Renal pelvis (tissue), 4 donors: Measurements from ENCODE around the gene SKI. TPM values are rescaled to one million over a fixed set of nuclear protein-coding genes. Genes with fewer than 3 reads are reported as not detected.

Experiments used
- DNase-seq: peaks from one replicate; pipeline ENCODE4 v3.0.0-alpha.2; 2013
- polyA plus RNA-seq, 3 donors: library from polyadenylated mRNA; unstranded; fragments of 120-200 nt; gene quantifications; one replicate each; pipeline ENCODE4 v1.2.1, GENCODE V29; 2013; ENCODE audit not compliant: insufficient read length in 3 of 3

SKI gene
- polyA plus RNA-seq, 3 donors = 57.2 to 59.0 (median 57.4) TPM

DNA sequence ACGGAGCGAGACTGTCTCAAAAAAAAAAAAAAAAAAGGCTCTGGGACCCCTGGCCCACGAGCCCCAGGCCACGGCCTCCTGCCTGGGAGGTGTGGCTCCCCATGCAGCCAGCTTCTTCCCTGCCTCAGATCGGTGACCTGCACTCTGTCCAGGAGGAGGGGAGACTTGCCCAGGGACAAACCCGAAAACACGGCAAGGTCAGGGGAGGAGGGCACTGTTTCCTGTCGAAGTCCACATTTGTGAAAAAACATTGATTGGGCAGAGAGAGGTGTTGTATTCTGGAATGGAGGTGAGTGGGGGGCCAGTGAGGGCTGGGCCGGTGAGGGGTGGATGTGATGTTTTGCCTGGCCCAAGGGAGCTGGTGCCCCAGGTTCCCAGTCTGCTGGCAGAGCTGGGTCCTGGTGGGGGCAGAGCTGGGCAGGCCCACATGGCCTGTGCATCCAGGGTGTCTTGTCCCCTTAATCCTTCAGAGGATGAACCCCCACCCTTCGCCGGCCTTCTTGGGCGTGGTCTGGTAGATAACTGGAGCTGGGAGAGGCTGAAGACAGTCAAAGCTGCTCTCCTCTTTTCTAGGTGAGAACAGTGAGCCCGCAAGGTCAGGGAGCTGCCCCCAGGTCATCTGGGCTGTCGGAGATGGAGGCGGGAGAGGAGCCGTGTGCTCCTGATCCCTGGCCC lies 21.2 kb upstream of the SKI start:
- no peak for DNase-seq

DNA sequence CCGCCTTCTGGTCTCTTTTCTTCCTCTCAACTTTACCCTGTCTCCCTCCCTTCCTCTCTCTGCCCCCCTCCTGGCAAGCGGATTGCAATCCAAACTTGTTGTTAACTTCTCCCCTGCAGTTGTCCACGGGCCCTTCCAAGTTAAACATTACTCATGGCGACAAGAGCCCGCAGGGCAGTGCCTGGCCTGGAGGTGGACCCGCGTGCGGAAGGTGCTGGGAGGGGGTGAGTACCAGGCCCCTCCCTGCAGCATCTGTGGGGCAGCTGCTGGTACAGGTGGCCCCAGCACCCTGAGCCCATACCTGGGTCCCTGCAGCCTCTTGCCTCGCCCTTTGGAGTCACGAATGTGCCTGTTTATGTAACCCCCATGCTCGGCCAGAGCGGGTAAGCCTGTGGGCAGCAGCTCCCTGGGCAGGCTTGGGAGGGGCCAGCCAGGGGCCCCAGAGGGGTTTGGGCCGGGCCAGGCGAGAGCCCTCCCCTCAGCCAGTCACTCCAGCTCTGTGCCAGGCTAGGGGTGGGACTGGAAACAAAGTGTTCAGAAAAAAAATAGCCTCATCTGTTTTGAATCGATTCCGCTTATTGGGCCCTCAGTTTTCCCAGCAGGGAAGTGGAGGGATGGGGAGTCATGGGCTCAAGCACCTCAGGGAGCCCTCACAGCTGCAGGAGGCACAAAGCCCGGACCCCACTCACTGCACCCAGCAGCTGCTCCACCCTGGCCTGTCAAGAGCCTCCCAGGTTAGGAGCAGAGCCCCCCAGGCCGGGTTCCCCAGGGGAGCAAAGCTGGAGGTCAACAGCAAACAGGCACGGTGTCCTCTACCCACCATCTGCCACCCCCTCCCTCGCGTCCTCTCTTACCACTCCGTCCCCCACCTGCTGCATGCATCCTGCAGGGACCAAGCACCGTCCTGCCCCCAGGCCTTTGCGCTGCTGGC lies 19.5 kb upstream of the SKI start:
- DNase-seq = no peak

DNA sequence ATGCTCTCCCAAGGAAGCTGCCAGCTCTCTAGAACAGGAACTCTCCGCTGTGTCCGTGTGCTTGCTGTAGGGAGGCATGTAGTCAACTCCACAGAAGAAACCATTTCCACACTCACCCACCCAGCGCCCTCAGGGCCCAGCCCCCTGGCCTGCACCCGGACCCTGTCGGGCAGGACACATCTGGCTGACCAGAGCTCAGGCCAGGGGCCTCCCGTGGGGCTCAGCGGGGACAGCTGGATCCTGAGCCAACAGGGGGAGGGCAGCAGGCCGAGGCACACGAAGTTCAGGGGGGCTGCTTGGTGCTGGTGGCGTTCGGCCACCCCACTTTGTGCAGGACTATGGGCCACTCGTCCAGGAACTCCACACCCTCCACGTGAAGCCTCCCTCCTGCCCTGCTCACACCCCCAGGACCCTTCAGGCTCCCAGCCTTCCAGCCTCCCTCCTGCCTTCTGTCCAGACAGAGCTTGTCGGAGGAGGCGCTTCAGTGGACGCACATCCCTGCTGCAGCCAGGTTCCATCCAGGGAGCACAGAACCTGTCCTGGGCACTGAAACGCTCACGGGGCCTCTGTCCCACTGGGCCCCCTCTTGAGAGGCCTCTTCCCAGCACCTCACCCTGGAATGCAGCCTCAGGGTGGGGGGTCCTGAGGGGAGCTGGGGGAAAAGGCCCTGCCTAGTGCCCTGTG lies 18.6 kb upstream of the SKI start:
- no peak for DNase-seq

DNA sequence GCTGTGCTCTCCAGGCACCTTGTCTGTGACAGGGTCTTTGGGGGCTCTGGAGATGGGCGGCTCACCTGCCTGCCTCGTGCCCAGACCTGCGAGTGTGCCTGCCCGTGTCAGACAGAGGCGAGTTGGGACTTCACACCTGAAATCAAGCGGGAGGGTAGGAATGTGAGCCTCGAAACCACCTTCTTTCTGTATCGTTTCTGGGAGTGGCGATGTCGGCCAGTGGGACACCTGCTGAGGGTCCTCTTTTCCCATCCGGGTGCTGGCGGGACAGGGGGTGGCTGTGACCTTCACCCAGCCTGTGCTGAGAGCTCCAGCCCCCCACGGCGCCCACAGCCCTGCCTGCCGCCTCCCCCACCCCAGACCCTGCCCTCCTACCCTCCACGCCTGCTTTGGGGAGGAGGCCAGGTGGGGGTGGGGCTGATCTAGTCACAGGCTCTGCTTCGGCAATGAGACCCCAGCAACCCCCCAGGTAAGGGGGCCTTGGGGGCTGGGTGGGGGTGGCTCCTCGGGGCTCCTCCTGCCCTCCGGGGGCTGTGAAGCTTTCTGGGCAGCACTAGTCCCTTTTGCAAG lies 17.9 kb upstream of the SKI start:
- no peak for DNase-seq

DNA sequence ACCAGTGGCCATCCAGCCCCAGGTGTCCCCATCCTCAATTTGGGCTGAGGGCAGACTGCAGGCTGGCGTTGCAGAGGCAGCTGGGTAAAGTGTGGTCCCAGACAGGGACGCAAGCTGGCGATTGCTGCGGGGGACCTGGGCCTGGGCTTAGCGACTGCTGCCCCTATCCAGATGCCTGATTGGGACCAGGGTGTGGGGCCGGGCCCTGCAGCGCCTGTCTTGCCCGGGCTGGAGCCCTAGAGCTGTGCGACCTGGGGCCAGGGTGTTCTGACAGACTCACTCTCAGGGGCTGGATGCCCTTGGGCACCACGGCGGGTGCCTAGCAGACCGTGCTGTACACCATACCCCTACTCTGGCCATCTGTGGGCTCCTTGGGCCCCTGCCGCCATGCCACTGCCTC lies 17.3 kb upstream of the SKI start:
- DNase-seq = no peak

DNA sequence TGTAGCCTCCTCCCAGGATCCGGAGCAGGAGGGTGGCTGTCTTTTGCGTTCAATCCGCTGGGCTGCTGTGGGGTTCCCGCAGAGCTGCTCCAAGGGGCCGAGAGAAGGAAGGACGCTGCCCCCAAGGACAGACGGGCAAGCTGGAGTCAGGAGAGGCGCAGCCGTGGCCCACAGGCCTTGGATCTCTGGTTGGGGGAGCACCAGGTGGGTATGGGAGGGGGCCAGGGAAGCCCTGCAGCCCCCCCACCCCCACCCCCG lies 15.9 kb upstream of the SKI start:
- DNase-seq = no peak

DNA sequence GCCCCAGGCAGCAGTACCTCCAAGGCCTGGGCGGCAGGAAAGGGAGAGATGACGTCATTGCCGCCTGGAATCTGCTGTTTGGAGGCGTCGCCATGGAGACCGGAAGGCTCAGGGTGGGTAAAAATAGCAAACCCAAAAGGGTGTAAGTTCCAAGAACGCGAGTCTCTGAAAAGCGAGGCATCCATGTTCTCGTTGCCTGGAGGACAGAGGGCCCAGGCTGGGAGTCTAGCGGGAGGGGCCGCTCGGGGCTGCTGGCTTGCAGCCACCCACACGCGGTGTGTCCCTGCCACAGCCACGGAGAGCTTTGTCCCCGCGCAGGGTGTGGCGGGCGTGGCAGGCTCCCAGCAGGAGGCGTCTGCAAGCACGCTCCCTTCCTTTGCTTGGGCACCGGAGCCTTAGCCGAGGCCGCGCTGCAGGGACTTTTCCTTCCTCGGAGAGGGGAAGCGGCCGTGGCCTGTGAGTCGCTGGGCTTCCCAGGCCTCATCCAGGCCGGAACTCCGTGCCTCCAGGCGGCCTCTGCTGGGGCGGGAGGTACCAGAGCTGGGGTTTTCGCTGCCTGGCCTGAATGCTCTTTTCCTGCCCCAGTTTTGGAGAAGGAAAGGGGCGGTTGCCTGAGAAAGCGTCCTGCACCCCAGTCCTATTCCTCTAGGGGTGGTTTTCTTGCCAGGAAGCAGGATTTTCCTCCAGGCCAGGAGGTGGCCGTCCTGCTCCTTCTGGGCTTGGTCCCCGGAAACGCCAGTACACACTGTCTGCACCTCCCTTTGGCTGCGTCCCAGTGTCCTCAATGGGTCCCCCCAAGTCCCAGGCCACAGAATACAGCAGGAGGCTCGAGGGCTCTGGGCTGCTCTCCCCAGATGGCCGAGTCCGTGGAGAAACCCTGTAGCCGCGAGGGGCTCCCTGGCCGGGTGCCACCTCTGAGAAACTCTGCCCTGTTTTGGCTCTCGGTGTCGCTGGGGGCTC lies 15.3 kb upstream of the SKI start:
- DNase-seq = peak; percentile 96

DNA sequence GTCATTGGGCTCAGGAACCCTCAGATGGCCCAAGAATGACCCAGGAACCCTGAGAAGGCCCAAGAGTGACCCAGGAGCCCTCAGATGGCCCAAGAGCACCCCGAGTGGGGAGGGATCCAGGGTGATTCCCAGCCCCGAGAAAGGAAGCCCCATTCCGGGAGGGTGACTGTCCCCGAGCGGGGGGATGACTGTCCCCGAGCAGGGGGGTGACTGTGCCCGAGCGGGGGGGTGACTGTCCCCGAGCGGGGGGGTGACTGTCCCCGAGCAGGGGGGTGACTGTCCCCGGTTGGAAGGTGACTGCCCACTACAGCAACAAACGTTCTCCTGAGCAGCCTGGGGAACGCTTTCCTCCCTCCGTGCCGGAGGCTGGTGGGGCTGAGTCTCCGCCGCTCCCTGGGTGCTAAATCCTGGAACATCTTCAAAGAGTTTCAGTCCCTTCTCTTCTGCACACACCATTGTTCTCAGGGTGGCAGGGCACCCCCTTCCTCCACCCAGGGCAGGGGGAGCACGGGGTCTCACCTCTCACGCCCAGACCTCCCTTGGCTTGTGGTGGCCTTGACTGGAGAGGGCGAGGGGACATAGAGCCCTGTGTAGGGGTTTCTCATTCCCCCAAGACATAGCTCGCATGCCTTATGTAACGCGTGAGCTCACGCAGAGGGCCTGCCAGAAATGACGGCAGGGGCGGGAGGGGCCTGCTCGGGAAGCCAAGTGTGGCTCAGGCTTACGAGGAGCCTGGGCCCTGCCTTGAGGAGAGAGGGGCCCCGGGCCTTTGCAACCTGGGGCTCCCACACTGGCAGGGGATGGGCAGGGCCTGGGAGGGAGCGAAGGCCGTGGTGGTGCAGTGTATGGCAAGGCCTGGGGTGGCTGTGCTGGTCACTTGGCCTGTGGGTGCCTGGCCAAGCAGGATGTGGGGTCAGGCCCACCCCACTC lies 14.3 kb upstream of the SKI start:
- no peak for DNase-seq

DNA sequence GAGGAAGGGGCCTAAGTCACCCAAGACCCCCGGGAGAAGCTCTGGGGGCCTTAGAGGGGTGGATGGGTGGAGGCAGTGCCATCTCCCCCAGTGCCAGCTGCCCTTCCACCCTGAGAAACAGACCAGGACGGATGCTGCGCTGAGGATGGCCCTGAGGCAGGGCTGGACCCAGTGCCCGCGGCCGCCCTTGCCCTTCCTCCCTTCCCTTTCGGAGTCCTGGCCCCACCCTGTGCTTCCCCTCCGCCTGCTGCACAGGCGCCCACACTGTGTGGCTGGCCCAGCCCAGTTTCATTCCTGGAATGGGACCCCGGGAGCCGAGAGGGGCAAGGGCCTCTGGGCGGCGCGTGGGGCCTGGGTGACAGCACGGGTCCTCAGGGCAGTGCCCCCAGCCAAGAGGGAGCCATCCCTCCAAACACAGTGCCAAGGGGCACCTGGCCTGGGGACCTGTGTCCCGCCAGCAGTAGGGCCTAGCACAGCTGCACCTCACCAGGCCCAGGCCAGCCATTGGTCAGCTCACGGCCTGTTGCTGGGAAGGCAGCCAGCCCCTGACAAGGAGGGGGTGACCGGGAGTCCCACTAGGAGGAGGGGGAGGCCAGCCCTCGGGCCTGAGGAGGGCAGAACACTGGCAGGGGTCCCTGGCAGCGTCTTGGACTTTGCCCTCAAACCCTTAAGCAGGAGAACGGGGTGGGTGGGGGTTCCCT lies 13.4 kb upstream of the SKI start:
- no peak for DNase-seq

DNA sequence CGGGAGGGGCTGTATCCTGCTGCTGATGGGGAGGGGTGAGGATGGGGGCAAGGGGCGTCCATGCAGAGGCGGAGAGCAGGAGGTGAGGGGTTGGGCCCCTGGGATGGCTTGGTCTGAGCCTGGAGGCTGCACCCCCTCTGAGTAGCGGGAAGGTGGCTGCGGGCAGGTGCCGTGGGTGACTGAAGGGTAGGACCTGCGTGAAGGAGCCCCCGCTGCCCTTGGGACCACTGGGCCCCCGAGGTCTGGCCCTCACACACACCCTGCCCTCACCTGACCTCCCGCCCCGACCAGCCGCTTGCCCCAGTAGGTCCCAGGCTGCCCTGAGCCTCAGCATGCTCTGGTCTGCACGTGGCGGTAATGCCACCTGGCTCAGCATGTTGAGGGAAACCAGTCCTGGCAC lies 12.8 kb upstream of the SKI start:
- DNase-seq = no peak

DNA sequence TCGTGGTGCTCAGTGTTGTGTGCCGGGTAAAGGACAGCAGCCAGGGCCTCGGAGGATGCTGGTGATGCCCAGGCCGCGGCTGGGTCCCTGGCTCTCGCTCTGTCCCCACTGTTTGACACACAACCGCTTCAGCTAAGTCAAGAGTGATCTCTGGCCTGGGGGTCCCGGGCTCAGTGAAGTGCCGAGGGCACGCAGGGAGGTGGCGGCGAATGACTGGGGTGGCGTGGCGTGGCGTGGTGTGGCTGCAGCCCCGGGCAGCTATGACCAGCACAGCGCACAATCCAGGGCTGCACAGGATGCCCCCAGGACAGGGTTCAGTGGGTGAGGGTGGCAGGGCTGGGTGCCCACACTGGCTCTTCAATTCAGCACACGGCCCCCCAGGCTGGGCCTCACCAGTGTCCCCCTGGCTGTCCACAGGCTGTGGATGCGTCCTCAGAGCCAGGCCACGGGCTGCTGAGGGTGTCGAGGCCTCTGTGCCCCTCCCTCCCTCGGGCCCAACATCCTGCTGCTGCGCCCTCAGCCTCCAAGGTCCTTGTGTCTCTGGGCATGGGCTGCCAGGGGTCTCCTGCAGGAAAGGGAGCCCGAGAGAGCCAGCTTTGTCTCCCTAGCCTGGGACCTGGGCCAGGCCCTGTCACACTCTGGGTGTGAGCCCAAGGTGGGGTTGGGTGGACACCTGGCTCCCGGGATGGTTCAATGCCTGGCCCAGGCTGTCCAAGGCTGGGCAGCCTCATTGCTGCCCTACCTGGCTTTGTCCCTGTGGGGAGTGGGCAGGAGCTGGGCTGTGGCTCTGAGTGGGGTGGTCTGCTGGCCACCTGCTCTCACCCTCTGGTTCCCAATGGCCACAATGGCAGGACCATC lies 12.0 kb upstream of the SKI start:
- no peak for DNase-seq

DNA sequence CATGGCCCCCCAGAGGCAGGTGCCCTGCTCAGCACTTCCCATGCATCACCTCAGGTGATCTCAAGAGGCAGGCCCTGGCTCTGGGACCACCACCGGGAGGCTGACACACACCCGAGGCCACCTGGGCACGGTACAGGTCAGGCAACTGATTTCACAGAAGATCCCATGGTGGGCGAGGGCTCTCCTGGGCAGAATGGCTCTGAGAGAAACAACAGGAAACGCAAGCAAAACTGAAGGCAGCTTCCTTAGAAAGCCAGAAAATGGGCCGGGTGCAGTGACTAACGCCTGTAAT lies 11.4 kb upstream of the SKI start:
- DNase-seq = no peak

DNA sequence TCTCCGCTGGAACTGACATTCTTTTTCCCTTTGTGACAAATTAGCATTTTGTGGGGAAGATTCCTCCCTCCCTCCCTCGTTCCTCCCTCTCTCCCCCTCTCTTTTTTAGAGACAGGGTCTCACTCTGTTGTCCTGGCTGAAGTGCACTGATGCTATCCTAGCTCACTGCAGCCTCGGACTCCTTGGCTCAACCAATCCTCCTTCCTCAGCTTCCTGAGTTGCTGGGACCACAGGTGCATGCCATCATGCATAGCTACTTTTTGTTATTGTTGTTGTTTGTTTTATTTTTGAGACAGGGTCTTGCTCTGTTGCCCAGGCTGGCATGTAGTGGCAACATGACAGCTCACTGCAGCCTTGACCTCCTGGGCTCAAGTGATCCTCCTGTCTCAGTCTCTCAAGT lies 6.8 kb upstream of the SKI start:
- no peak for DNase-seq

DNA sequence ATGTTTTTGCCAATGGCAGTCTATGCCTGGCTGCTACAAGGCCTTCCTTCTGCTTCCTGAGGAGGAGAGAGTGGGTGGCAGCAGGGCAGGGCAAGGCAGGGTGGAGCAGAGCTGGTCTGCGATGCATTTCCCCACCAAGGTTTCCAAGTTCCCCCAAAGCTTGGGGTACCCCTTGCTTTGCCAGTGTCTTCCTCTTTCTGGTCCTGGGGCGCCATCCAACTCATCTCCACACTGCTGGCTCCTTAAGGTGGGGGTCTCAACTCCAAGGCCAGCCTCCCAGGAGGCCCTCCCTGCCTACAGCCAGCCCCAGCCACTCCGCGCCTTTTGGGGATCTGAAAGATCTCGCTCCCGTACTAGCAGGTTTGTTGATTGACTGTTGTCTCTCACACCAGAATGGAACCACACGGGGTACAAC lies 3.9 kb upstream of the SKI start:
- DNase-seq = no peak

DNA sequence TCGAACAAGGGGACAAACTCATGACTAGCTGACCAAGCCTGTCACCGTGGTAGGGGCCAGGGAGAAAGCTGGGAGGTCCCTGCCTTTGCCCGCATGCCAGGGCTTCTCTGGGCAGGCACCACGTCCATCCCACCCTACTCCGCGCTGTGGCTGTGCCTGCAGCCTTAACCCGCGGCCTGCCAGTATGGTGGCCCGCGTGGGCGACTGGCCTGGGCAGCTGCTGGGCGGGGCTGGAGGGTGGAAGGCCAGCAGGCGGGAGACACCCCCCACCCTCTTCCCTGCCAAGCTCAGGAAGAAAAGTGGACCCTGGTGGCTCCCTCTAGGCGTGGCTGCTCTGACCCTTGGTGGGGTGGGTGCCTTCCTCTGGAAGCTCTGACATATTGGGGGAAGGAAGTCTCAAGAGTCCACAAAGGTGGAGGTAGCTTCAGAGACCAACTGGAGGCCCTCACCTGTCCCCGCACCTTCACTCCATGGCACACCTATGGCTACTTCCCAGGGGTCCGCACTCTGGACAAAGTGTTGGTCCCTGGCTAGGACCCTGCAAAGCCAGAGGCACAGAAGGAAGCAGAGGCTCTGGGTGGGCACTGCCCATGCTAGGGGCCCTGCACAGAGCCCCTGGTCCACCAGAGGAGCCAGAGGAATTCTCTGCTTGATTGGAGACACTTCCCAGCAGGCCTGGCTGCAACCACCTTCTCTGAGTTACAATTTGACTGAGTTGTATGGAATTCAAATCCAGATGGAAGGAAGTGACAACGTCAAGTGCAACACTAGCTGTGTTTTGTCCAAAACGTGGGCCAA lies 3.3 kb upstream of the SKI start:
- no peak for DNase-seq

DNA sequence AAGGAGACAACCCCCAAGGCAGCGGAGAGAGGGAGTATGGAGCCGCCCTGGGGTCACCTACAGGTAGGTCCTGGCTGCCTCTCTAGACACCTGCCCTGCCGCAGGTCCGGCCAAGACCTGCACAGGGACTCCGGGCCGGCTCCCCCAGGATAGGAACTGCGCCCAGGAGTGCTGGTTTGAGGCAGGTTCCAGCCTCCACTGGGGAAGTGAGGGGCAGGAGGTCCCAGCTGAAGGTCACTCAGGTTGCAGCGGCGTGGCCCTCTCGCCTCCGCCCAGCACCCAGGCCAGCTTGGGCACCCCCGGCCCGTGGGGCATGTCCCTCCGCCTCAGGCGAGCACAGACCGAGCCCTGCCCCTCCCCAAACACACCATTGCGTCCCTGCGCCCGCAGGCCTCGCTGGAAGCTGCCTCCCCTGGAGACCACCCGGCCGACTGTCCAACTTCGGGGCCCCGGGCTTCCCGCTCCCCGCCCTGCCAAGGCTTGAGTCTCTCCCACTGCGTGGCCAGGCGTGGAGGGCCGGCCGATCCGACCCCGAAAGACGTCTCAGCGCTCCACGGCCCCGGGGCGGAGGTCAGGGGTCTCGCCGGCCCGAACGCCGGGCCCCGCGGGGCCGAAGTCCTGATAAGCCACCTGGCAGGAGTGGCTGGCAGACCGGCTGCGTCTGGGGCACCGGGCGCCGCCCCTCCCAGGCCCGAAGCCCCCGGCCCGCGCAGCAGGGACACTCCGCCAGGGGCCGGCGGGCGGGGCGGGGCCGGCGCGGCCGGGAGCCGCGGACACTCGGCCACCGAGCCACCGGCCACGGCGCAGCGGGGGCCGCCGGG lies 1.4 kb upstream of the SKI start:
- no peak for DNase-seq
